Ovary (tissue), 9 donors: ENCODE data around the gene RALGPS2. TPM values are rescaled to one million over a fixed set of nuclear protein-coding genes. Genes with fewer than 3 reads are reported as not detected.

Experiments used
- DNase-seq, 5 donors: peaks; one replicate each; pipeline ENCODE4 v3.0.0-alpha.2; 2019 to 2020
- H3K27ac ChIP-seq, 2 donors: fragments of 200-600 bp; one replicate each; pipeline versions ENCODE4 v1.5.1 to v1.8.0; 2019 to 2022
- H3K27me3 ChIP-seq: fragments of 200-600 bp; one replicate; pipeline ENCODE4 v1.8.0; 2022
- H3K36me3 ChIP-seq: fragments of 200-600 bp; sonication (generic); one replicate; pipeline ENCODE4 v1.5.1; 2019
- H3K4me1 ChIP-seq: one replicate; pipeline ENCODE4 v1.8.1; 2013; ENCODE audit warnings: mild to moderate bottlenecking, moderate library complexity; ENCODE audit not compliant: insufficient read depth
- H3K4me3 ChIP-seq: fragments of 200-600 bp; sonication (generic); one replicate; pipeline ENCODE4 v1.5.1; 2017
- H3K9me3 ChIP-seq, 2 donors: fragments of 200-600 bp in 1 of 2; sonication (generic) in 1 of 2; one replicate each; pipeline versions ENCODE4 v1.5.1 to v1.8.1; 2013 to 2019; ENCODE audit warnings: mild to moderate bottlenecking in 1 of 2, moderate library complexity in 1 of 2
- CTCF ChIP-seq, 3 donors: fragments of 450-650 bp in 2 of 3; fragments of 200-600 bp in 1 of 3; IDR thresholded peaks; one replicate each; pipeline versions ENCODE4 v1.5.1 to v1.8.0; 2016 to 2022; ENCODE audit warnings: antibody characterized with exemption in 3 of 3, mild to moderate bottlenecking in 1 of 3
- EP300 ChIP-seq: sonication (generic); formaldehyde crosslinking; IDR thresholded peaks from one replicate; pipeline ENCODE4 v1.6.1; 2017; ENCODE audit warnings: antibody characterized with exemption
- POLR2A ChIP-seq: fragments of 450-650 bp; IDR thresholded peaks from one replicate; pipeline ENCODE4 v1.6.1; 2017; ENCODE audit warnings: antibody characterized with exemption, mild to moderate bottlenecking, moderate library complexity
- whole genome bisulfite sequencing, 3 donors: extraction: QIAGEN DNeasy Blood & Tissue Kit in 1 of 3; methylation state at CpG; one replicate each; pipeline versions ENCODE4 v1.1.5 to v1.1.7; 2013 to 2017; 5-methylcytosine and 5-hydroxymethylcytosine counted together
- intact Hi-C, 4 donors: fragments of 100-400 bp; cut with DNase I; formaldehyde crosslinking; loops; one replicate each; pipeline versions ENCODE4 v1.11.0 to v1.15.1; 2022 to 2023
- polyA plus RNA-seq, 2 donors: library from polyadenylated mRNA; stranded (reverse); fragments of 200-250 nt in 1 of 2; fragments of 350-450 nt in 1 of 2; fragmentation: Illumina TruSeq in 1 of 2; extraction: RNeasy Lipid Tissue Mini Kit (QIAGEN cat#74804) in 1 of 2; gene quantifications; one replicate each; pipeline ENCODE4 v1.2.3, GENCODE V29; 2013 to 2014
- total RNA-seq, 7 donors: library from RNA; depleted of rRNA in 2 of 7; stranded (reverse); fragments of >200 nt in 2 of 7; fragmentation: NEBNext Ultra II Directional in 3 of 7; extraction: Animal tissue kit (Norgen Biotek cat#: 25700) in 3 of 7; gene quantifications; one replicate each; pipeline versions ENCODE4 v1.1.0 to v1.2.4, GENCODE V29; 2016 to 2023
- donor health status: DM: no; HTN: no; CAD: no; lungs with moderate emphysema.
- donor health status: DM: no; HTN: no; CAD: no.
- donor health status: Bipolar disorder and iron deficiency.
- donor health status: DM: yes; HTN: yes; CAD: no.
- donor health status: DM: no; HTN: no; CAD: no.
- donor health status: DM: yes; HTN: yes; CAD: no.

The RALGPS2 gene
- total and polyA plus RNA-seq, 9 donors: 6.4 to 43.4 (median 25.0) TPM

DNA sequence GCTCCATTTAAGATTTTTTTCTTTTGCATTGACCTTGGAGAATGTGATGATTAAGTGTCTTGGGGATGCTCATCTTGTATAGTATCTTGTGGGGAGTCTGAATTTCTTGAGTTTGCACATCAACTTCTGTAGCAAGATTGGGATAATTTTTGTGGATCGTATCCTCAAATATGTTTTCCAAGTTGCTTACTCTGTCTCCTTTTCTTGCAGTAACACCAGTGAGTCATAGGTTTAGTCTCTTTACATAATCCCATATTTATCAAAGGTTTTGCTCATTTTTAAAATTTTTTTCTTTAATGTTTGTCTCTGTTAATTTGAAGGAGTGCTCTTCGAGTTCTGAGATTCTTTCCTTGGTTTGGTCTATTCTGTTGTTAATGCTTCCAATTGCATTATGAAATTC lies 187.6 kb downstream of the RALGPS2 start:
- DNase-seq: no peak
- intact Hi-C loops: no loop called here
- no peaks in the 10 kb centered on the region for H3K4me1 ChIP-seq
- H3K36me3 ChIP-seq: no peaks in the 10 kb centered on the region
- no peaks in the 10 kb centered on the region for H3K27me3 ChIP-seq
- no peaks in the 10 kb centered on the region for H3K9me3 ChIP-seq
- WGBS, 3 donors: 69 to 86% (median 81%) methylated on average over 2 of the region's 2 CpGs
- no peak overlapping the region for H3K4me3 ChIP-seq
- no peak overlapping the region for H3K27ac ChIP-seq
- TF ChIP-seq POLR2A (no peak), EP300 (no peak), CTCF (IDR thresholded peaks at IDR 0.05) (no peak)

DNA sequence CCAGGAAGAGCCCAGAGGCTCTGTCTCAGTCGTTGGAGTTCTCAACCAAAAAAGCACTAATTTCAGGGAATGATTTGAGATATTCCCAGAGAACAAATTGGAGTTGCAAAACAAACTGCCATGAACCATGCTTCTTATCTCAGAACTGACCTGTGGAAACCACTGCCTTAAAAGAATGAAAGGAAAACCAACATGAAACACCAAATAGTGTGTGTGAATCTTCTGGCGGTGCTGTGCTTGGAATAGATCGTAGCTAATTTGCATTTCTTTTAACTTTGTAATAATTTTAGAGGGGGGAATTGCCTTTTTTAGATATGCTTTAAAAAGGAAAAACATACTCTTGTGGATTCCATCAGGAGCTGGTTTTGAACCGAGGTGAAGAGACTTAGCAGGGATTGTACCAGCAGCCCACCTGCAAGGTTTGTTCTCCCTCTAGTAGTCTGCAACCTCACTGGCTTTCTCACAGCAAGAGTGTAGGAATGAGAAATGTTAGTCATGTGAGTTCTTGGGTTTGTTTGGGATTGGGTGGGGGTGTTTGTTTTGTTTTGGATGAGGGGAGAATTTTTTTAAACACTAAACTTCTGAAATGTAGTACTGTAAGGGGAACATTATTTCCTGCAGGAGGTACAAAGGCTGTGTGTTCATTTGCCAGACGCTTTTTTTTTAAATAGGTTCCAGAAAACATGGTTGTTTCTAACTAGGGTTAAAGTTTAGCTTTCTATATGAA lies 191.6 kb downstream of the RALGPS2 start:
- DNase-seq: peak in 1 of 5 donors; percentile 22
- Histone ChIP-seq H3K27me3 (no peaks in the 10 kb centered on the region), H3K4me1 (peaks cover 2% of the 10 kb centered on the region), H3K9me3 (no peaks in the 10 kb centered on the region), H3K36me3 (no peaks in the 10 kb centered on the region), H3K27ac (peak overlapping the region in 1 of 2 donors; percentile 49), H3K4me3 (peak overlapping the region; percentile 2)
- TF ChIP-seq POLR2A (no peak), CTCF (IDR thresholded peaks at IDR 0.05) (no peak), EP300 (no peak)
- 10 to 22% (median 22%) methylated on average over 5 of the region's 5 CpGs for WGBS, 3 donors
- intact Hi-C loops: no loop called here

DNA sequence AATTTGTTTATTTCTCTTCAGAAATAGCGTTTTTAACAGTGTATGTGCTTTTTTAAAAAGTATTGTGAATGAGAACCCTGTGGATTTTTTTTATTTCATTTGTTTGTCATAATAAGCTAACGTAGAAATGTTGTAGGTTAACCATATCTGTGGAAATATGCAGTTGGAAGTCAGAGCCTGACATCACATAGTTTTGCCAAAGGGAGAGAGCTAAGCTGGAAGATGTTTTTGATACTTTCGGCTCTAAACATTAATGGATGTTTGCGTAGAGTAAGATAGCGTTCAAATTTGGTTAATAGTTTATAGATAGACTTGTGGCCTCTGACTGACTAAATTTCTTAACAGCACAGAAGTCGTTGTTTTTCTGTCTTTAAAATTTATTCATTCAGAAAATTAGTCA lies 193.3 kb downstream of the RALGPS2 start:
- intact Hi-C loops: no loop called here
- H3K27ac ChIP-seq: peak overlapping the region in 1 of 2 donors; percentile 49
- no peaks in the 10 kb centered on the region for H3K9me3 ChIP-seq
- DNase-seq: no peak
- H3K4me1 ChIP-seq: peaks cover 2% of the 10 kb centered on the region
- no peaks in the 10 kb centered on the region for H3K27me3 ChIP-seq
- 8 to 16% (median 14%) methylated on average over 6 of the region's 6 CpGs for WGBS, 3 donors
- no peaks in the 10 kb centered on the region for H3K36me3 ChIP-seq
- H3K4me3 ChIP-seq: no peak overlapping the region
- TF ChIP-seq POLR2A: no peak
- no peak for TF ChIP-seq CTCF (IDR thresholded peaks at IDR 0.05)
- TF ChIP-seq EP300: no peak

DNA sequence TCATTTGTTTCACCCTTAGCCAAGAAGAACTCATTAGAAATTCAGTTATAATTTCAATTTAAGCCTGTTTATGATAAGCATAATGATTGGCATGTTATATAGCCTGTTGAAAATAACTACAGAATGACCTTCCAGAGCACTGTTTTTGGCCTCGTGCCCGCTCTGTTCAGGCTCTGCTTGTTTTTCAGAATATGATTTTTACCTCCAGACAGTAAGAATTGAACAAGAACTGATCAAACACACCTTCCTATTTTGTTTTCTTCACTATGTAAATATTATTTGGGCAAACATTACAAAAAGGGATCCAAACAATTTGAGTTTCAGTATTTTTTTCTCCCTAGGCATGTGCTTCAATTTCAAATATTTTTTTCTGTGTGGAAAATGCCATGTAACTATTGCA lies 193.9 kb downstream of the RALGPS2 start:
- Histone ChIP-seq H3K36me3 (no peaks in the 10 kb centered on the region), H3K27ac (peak overlapping the region in 1 of 2 donors; percentile 49), H3K27me3 (no peaks in the 10 kb centered on the region), H3K4me3 (no peak overlapping the region), H3K9me3 (no peaks in the 10 kb centered on the region), H3K4me1 (peaks cover 2% of the 10 kb centered on the region)
- TF ChIP-seq EP300: no peak
- TF ChIP-seq CTCF (IDR thresholded peaks at IDR 0.05): no peak
- no peak for TF ChIP-seq POLR2A
- intact Hi-C loops: no loop called here
- WGBS, 3 donors: 45 to 55% (median 47%) methylated on average over 2 of the region's 2 CpGs
- peak in 4 of 5 donors; percentile 32 to 69 (median 62) for DNase-seq
